Glomerular visceral epithelial cell (primary cell): ENCODE measurements around the gene UBR3.

Experiments
- DNase-seq: peaks from one replicate; pipeline ENCODE4 v3.0.0-alpha.2; 2016; ENCODE audit errors: extremely low spot score

Gene UBR3

DNA sequence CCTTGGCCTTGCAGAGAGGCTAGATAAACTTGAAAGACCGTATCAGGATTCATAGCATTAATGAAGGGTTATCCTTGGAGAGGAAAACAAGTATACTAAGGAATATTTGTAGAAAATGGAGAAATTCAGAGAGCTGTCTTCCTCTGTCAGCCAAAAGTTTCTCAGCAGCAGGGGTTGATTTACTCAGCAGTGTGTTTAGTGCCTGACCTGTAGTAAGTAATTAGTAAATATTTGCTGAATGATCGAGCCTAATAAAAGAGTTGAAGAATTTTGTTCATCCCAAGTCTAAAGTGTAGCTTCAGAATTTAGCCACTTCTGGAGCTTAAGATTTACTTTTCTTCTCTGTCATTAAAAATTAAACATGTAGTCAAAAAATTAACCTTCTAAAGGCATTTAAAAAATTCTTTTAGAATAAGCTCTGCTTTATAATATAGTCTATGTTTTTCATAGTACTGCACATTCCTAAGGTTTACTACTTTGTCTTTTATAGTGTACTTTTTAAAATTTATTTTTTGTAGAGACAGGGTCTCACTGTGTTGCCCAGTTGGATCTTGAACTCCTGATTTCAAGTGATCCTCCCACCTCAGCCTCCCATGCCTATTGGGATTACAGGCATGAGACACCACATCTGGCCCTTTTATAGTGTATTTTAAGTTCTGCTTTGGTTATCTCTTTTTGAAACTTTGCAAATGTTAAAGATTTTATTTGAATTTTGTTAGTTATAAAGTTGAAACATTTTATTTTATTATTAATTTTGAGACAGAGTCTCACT, 212.3 kb downstream of the UBR3 start:
- no peak for DNase-seq

DNA sequence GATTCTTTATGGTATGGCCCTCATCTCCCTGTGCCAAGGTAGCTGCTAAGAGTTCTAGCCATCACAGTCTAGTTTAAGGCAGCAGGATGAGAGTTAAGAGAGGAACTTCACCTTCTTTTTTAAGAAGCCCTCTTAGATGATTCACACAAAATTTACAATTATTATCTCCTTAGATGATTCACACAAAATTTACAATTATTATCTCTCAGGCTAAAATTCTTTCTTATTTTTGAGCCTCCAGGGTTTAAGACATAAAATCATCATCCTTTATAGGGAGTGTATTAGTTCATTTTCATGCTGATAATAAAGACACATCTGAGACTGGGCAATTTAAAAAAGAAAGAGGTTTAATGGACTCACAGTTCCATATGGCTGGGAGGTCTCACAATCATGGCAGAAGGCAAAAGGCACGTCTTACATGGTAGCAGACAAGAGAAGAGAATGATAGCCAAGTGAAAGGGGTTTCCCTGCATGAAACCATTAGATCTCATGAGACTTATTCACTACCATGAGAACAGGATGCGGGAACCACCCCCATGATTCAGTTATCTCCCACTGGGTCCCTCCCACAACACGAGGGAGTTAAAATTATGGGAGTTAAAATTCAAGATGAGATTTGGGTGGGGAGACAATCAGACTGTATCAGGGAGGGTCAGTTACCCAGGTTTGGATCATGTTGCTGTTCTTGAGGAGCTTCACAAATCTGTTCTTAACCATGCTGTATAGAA, 217.7 kb downstream of the UBR3 start:
- DNase-seq: no peak

DNA sequence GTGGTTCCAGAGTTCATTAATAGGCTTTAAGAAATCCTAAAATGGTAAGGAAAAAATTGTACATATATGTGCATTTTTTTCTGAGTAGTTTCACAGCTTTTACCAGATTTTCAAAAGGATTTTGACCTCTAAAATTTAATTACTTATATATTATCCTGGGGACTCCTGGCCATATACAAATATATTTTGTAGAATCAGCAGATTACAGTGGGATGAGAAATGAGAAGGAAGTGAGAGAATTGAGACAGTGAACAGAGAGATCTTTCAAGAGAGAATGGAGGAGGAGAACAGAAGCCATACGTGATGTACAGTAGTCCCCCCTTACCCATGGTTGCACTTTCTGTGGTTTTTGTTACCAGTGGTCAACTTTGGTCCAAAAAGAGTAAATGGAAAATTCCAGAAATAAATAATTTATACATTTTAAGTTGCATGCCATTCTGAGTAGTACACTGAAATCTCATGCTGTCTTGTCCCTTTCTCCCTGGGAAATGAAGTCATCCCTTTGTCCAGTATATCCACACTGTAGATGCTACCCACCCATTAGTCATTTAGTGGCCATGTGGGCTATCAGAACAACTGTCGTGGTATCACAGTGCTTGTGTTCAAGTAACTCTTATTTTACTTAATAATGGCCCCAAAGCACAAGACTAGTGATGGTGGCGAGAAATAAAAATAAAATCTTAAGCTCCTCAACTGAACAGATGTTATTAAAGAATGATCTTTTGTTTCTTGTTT, 220.2 kb downstream of the UBR3 start:
- no peak for DNase-seq

DNA sequence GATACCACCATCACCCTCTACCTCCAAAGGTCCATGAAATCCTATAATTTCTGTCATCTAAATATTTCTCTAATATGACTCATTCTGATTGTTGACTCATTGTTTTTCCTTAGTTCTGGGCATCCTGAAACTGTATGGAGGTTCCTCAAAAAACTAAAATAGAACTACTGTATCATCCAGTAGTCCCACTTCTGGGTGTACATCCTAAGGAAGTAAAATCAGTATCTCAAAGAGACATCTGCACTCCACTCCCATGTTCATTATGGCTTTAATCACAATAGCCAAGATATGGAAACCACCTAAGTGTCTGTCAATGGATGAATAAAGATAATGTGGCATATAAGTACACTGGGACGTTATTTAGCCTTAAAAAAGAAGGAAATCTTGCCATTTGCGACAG, 224.9 kb downstream of the UBR3 start:
- no peak for DNase-seq

DNA sequence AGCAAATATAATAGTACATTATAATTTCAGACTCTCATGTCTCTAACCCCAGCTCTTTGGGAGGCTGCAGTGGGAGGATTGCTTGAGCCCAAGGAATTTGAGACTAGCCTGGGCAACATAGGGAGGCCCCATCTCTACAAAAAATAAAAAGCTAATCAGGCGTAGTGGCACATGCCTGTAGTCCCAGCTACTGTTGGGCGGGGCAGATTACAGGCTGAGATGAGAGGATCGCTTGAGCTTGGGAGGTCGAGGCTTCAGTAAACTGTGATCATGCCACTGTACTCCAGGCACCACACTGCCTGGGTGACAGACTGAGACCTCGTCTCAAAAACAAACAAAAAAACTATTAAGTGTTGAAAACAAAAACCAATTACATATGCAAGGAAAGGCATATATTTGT, 227.7 kb downstream of the UBR3 start:
- DNase-seq: no peak

DNA sequence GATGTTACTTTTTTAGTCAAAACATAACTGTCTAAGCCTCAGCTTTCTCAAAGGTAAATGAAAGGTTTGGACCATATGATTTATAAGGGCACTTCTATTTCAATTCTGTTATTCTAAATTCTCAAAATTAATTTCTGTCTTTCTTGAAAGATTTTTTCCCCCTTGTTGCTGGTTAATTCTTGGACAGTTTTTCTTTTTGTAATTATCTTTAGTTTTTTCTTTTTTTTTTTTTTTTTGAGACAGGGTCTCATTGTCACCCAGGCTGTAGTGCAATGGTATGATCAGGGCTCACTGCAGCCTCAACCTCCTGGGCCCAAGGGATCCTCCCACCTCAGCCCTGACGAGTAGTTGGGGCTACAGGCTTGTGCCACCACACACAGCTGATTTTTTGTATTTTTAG, 229.6 kb downstream of the UBR3 start:
- DNase-seq: no peak

DNA sequence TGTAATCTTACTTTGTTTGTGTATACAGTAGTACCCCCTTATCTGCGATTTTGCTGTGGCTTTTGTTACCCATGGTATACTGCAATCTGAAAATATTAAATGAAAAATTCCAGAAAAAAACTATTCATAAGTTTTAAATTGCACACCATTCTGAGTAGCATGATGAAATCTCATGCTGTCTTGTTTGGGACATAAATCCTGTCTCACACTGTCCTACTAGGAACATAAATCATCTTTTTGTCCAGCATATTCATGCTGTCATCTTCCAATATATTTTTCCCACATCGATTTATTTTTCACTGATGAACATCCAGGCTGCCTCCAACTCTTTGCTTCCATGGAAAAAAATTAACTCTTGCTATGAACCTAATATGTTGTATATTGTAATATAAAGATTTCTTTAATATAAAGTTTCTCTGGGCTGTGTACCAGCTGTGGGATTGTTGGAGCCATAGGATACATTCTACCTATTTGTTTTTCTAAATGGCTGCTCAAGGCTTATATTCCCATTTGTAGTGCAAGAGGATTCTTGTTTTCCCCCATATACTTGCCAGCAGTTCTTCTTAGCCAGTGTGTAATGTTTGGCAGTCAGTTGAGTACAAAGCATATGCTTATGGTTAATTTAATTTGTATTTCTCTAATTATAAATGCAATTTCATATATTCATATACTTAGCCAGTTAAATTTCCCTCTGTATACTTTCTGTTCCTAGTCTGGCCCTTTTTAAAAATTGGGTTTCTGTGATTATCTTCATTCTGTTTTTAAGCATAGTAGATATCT, 236.4 kb downstream of the UBR3 start:
- DNase-seq: no peak

DNA sequence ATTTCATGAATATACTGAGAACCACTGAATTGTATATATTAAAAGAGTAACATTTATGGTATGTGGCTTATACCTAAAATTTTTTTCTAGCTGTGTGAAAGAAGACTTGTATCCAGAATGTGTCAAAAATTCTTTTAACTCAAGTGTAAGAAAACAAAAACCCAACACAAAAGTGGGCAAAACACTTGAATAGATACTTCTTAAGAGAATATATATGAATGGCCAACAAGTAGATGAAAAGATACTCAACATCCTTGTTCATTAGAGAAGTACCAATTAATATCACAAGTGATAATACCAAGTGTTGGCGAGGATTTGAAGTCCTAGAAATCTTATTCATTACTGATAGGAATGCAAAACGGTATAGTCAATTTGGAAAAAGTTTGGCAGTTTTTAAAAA, 243.5 kb downstream of the UBR3 start:
- no peak for DNase-seq

DNA sequence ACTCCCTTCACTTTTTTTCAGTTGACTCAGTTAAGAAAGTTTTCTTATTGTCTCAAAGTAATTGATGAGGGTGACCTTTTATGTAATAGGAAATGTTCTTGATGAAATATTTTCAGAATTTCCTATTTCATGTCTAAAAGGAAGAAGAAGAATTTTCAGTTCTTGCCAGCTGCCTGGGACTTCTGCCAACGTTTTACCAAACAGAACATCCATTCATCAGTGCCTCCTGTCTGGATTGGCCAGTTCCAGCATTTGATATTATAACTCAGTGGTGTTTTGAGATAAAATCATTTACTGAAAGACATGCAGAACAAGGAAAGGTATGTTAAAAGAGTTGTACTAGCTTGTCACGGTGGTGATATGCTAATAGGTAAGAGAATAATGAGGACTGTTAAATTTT, 246.0 kb downstream of the UBR3 start:
- no peak for DNase-seq

DNA sequence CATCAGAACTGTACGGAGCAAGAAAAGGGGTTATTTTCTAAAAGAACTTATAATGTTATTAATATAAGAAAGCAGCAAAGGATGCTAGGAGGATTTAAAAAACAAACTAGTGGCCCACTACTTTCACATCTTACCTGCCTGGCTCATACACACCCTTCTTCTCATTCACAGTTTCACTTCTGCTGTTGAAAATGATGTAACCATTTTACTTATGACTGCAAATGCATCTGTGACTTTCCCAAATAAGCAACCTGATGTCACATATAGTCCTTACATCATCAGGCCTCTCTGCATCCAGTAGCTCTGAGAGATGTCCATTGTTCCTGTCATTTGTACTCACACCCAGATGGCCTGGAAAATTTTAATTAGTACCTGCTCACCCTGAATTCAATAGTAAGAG, 248.9 kb downstream of the UBR3 start:
- no peak for DNase-seq

DNA sequence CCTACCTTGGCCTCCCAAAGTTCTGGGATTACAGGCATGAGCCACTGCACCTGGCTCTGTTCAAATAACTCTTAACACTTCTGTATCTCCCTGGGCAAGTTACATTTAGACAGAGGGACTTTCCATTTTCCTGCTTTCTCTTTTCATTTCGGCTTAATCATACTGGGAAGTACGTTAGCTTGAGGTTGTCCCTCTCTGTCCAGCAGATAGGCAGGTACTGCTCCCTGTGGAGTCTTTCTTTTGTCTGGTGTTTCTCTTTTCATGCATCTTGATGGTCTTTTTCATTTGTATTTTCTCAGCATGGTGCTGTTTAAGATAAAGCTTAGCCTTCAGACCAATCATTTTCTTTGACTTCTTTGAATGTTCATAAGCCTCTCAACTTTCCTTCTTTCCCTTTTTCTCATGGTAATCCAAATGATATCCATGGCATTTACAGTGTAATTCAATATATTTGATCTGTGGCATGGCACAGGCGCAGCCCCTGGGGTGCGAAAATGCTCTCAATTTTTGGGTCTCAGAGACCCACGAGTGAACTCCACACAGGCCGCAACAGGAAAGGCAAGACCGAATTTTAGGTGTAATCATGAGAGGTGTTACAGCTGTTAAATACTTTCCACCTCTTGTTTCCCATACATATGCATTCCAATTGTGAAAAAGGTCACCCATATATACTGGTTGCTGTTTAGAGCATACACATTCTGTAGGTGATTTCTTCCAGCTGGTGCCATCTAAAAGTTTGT, 250.7 kb downstream of the UBR3 start:
- no peak for DNase-seq

DNA sequence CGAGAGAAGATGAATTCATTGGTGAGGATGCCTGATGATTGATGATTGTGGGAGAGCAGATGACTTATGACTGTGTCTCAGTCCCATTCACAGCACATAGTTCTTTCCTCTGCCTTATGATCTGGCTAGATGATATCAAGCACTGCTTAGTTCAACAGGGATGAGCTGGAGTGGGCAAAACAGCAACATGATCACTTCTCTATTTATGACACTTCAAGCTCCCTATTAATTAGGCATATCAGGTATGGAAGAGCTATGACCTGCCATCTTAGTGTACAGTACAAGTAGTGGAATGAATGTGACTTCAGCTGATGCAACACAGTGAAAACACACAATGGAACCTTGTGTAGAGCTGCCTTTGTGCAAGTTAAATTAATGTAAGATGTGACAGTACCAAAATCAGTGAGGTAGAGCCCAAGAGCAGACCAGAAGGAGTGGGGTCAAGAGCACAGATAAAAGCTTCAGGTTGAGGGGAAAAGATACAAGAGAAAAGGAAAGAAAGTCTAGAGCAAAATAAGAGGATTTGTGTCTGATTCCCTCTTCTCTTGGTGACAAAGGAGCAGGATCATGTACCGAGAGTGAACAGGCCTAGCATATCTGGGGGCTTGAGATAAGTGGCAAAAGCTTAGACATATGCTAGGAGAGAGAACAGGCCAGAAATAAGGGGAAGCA, 257.7 kb downstream of the UBR3 start:
- no peak for DNase-seq

DNA sequence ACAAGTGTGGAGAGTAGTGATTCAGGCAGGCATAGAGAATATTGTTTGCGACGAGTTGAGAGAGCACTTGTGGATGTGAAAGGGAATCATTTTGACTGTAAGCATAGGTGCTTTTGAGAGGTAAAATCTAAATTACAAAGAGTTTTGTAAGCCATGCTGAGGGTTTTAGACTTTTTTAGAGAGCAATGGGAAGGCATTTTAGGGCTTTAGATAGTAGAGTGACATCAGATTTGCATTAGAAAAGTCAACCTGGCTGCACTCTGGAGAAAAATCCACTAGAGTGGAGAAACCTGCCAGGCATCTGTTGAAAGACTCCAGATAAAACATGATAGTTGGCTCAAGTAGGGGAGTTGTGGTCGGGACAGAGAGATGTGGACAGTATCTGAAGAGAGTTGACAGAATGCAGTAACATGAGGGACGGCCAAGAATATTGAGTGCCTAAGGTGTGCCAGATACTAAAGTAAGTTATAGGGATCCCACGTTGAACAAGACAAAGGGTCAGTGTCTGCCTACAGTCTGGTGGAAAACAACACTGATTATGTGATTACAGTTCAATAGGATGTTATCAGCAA, 258.9 kb downstream of the UBR3 start:
- DNase-seq: no peak

DNA sequence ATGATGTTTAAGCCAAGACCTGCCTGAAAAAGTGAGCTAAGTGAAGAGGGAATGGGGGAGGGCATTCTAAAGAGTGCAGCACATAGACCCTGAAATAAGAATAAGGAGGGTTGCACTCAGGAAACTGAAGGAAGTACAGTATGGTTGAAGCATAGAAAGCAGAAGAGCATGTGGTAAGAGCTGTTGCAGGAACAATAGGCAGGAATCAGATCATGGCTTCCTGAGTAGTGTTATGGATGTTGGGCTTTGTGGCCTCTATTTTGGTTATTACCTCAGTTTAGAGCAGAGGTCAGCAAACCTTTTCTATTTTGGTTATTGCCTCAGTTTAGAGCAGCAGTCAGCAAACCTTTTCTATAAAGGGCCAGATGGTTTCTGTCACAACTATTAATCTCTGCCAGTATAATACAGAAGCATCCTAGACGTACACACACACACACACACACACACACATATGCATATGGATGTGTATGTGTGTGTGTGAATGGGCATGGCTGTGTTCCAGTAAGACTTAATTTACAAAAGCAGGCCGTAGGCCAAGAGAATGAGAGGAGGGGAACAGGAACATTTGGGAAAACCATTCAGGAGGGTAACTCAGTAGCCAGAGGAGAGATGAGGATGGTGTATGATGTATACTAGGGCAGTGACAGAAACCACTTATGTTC, 259.6 kb downstream of the UBR3 start:
- DNase-seq: no peak

DNA sequence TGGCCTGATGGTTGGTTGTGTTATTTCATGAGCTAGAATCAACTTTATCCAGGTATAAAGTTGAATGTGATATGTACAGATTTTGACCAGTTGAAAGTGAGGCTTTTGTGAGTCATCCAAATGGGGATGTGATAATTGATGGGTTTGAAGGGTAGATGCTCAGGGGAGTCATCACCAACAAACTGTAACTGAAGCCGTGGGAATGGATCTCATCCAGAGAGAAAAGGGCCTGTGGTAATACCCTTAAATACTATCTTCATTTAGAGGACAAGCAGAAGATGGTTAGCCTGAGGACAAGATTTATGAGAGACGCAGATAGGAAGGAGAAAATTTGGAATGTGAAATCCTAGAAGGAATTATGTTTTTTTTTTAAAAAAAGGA, 260.1 kb downstream of the UBR3 start:
- no peak for DNase-seq

DNA sequence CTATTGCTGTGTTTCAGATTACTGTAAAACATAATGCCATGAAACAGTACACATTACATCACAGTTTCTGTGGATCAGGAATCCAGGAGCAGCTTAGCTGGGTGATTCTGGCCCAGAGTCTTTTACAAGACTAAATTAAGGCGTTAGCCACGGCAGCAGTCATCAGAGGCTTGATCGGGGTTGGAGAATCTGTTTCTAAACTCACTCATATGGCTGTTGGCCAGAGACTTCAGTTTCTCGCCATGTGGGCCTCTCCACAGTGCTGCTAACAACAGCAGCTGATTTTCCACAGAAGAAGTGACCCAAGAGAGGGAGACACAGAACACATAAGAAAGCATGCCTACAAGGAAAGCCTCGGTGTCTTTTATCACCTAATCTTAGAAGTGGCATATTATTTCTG, 261.5 kb downstream of the UBR3 start:
- DNase-seq: no peak

DNA sequence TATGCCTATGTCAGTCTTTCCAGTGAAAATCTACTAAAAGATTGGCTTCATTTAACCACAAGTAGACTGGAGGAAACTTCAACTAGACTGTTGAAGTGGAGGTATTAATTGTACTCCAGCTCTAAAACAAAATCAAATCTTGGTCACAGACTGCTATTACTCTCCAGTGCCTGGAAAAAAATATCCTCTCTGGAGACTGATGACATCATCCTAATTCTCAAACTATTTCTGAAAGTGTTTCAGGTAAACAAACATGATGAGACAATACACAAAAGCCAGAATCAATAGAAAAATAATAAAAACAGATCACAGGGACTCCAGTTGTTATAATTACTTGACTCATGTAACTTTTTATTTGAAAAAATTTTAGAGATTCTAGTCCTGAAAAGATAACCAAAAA, 263.0 kb downstream of the UBR3 start:
- DNase-seq: no peak

DNA sequence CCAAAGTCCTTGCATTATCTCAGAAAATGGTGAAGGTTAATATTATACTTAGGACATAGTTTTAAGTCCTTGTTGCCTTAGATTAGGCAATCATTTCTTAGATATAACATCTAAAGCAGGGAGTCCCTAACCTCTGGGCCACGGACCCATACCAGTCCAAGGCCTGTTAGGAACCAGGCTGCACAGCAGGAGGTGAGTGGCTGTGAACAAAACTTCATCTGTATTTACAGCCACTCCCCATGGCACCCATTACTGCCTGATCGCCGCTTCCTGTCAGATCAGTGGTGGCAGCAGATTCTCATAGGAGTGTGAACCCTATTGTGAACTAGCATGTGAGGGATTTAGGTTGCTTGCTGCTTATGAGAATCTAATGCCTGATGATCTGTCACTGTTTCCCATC, 264.2 kb downstream of the UBR3 start:
- DNase-seq: no peak

DNA sequence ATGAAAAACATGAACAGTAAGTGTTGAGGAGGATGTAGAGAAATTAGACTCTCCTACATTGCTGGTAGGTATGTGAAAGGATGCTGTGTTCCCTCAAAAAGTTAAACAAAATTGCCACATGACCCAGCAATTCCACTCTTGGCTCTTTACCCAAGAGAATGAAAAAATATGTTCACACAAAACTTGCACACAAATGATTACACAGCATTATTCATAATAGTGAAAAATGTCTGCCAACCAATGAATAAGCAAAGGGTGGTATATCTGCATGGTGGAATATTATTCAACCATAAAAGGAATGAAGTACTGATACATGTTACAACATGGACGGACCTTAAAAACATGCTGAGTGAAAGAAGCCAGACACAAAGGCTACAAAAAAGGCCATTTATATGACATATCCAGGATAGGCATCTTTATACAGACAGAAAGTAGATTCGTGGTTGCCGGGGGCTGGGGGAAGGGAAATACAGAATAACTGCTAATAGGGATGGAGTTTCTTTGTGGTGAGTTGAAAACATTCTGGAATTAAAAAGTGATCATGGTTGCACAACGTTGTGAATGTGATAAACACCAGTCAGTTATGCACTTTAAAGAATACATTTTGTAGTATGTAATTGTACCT, 265.3 kb downstream of the UBR3 start:
- no peak for DNase-seq

DNA sequence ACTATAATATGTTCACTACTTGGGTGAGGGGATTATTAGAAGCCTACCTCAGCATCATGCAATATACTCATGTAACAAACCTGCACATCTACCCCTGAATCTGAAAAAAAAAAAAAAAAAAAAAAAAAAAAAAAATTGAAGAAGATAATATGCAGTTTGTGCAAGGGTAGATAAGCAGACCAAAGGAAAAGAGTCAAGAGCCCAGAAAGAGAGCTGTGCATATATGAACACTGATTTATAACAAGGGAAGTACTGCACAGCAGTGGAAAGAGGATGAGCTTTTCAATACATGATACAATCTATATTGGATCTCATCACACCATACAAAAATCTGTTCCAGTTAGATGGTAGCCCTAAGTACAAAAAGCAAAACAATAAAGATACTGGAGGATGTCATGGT, 268.1 kb downstream of the UBR3 start:
- DNase-seq: no peak
